ENCODE results near the gene VSIG10. TPM values are rescaled to one million over a fixed set of nuclear protein-coding genes. Genes with fewer than 3 reads are reported as not detected.

The VSIG10 gene
- total RNA-seq, 2 experiments from 2014 or later, result 9.2 to 14.4 TPM

DNA sequence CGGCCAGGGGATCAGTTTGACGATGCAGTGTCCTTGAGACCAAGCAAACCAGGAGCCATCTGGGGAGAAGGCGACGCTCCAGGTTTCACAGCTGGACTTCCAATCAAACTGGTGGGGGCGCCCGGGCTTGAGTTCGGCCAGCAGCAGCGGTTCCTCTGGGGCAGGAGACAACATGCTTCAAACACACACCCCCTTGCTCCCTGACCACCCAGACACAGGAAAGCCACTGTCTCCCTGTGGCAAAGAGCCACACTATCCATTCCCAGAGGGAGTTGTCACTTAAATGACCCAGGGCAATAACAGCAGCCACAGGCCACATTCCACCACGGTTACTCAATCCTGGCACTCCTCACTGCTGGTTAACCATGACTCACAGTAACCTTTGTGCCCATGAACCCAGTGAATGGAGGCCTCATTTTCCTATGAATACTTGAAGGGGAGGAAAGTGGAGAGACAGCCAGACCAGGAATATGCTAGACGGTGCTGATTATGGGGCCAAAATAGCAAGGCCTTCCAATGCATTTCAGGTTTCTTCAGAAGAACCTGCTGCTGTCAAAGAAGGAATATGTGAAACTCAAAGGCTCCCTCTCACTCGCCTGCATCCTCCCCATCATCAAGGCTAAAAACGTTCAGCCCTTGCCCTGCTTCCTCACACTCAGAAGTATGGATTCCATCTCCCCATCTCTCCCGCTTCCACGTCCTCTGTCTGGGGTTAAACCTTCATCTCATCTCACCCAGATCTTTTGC, 51.3 kb downstream of the VSIG10 start:
- H3K27ac Mint-ChIP-seq, result peak overlapping the region; percentile 67
- CTCF ChIA-PET, result interaction anchor here (1.1 to 4.4 kb wide), 2 partner anchors 12 to 177 kb away, joined by 3 to 47 read pairs; no protein-coding TSS in a partner anchor
- no peaks in the 10 kb centered on the region for H3K27me3 Mint-ChIP-seq
- DNase-seq (peak; percentile 49), ATAC-seq (no peak)
- no peaks in the 10 kb centered on the region for H3K9me3 Mint-ChIP-seq (ENCODE audit: low read depth)
- H3K36me3 Mint-ChIP-seq, result peaks cover 30% of the 10 kb centered on the region
- no peak overlapping the region for H3K4me3 Mint-ChIP-seq
- H3K4me1 Mint-ChIP-seq, result peaks cover 30% of the 10 kb centered on the region

DNA sequence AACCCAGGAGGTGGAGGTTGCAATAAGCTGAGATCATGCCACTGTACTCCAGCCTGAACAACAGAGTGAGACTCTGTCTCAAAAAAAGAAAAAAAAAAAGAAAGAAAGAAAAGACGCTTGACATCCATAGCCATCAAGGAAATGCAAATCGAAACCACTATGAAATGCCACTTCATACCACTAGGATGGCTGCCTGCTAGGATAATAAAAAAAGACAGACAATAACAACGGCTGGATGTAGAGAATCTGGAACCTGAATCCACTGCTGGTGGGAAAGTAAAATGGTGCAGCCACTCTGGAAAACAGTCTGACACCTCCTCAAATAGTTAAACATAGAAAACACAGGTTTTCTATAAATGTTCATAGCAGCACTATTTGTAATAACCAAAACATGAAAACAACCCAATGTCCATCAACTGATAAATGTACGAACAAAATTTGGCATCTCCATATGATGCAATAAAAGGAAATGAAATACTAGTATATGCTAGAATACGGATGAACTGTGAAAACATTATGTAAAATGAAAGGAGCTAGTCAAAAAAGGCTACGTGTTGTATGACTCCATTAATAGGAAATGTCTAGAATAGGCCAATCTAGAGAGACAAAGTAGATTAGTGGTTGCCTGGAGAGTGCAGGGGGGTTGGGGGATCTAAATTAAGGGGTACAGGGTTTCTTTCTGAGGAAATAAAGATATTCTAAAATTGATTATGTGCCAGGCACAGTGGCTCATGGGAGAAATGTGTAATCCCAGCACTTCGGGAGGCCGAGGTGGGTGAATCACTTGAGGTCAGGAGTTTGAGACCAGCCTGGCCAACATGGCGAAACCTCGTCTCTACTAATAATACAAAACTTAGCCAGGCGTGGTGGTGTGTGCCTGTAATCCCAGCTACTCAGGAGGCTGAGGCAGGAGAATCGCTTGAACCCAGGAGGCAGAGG, 52.6 kb downstream of the VSIG10 start:
- H3K4me1 Mint-ChIP-seq, result peaks cover 32% of the 10 kb centered on the region
- H3K4me3 Mint-ChIP-seq, result no peak overlapping the region
- H3K27ac Mint-ChIP-seq, result peak overlapping the region; percentile 63

DNA sequence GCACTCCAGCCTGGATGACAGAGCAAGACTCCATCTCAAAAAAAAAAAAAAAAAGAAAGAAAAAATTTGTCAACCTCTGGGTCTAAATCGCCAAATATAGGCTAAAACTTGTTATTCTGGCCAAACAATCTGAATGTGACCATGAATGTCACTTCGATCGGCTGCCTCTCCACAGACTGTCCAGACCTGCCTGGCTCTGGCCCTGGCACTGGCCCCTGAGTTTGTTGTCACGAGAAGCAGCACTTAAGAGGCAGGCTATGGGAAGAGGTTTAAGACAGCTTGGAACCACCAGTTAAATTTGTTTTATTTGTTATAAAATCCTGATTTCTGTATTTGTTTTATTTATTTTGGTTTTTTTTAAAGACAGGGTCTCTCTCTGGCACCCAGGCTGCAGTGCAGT, 57.4 kb downstream of the VSIG10 start:
- no peak overlapping the region for H3K27ac Mint-ChIP-seq
- peaks cover 54% of the 10 kb centered on the region for H3K36me3 Mint-ChIP-seq
- H3K9me3 Mint-ChIP-seq (ENCODE audit: low read depth), result no peaks in the 10 kb centered on the region
- H3K27me3 Mint-ChIP-seq, result no peaks in the 10 kb centered on the region
- no peak overlapping the region for H3K4me3 Mint-ChIP-seq
- DNase-seq (no peak), ATAC-seq (no peak)
- H3K4me1 Mint-ChIP-seq, result peaks cover 22% of the 10 kb centered on the region
- CTCF ChIA-PET, result interaction anchor here (1.4 kb wide), 1 partner anchor 10 kb away, joined by 5 read pairs; no protein-coding TSS in a partner anchor

More for the DNA sequence above, 52.6 kb downstream of the VSIG10 start:
- Mint-ChIP-seq H3K27me3 (no peaks in the 10 kb centered on the region), H3K9me3 (ENCODE audit: low read depth) (no peaks in the 10 kb centered on the region), H3K36me3 (peaks cover 33% of the 10 kb centered on the region)
- ATAC-seq (no peak), DNase-seq (no peak)
- CTCF ChIA-PET, result no interaction called here

DNA sequence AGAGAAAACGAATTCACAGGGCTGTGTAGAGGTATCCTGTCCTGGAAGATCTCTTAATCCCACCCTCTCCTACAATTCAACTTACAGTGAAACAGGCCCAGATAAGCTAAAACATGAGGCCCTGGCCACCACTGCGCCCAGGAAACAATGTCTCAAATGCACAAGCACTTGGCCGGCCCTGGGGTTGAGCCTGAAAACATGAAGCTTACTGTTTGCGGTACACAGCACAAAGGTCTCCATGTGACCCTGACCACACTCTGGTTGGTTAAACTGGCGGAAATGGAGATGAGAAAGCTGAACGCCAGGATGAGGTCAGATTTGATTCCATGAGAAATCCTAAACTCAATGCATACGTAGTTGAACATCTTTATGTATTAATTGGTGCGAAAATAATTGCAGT, 59.2 kb downstream of the VSIG10 start:
- no peak for DNase-seq
- ATAC-seq, result no peak
- Mint-ChIP-seq H3K4me3 (no peak overlapping the region), H3K27me3 (no peaks in the 10 kb centered on the region), H3K9me3 (ENCODE audit: low read depth) (no peaks in the 10 kb centered on the region), H3K27ac (no peak overlapping the region), H3K36me3 (peaks cover 52% of the 10 kb centered on the region), H3K4me1 (peaks cover 17% of the 10 kb centered on the region)
- CTCF ChIA-PET, result interaction anchor here (1.5 to 2.4 kb wide), 2 partner anchors 10 to 19 kb away, joined by 3 to 6 read pairs; no protein-coding TSS in a partner anchor

DNA sequence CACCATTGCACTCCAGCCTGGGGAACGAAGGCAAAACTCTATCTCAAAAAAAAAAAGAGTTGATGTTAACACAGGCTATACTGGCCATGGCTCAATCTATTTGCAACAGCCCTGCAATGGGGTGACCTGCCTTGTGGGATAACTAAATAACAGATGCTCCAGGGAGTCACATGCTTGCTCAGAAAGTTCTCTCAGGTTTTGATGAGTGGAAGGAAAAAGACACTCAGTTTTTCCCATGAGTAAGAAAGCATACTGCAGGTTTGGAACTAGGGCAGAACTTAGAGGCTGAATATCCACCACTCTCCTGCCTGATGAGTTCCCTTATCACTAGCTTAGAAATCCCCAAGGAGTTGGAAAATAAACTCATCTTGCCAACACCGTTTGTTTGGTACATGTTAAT, 59.7 kb downstream of the VSIG10 start:
- Mint-ChIP-seq H3K9me3 (ENCODE audit: low read depth) (no peaks in the 10 kb centered on the region), H3K27ac (no peak overlapping the region), H3K36me3 (peaks cover 51% of the 10 kb centered on the region), H3K27me3 (no peaks in the 10 kb centered on the region), H3K4me1 (peaks cover 17% of the 10 kb centered on the region), H3K4me3 (no peak overlapping the region)
- no peak for DNase-seq
- CTCF ChIA-PET, result interaction anchor here (0.7 to 2.4 kb wide), 3 partner anchors 11 to 836 kb away, joined by 3 to 6 read pairs (median 3); no protein-coding TSS in a partner anchor
- no peak for ATAC-seq

GRCh38 chr12:118042091-118042490, 61.7 kb downstream of the VSIG10 start:
- Mint-ChIP-seq H3K4me3 (no peak overlapping the region), H3K27me3 (no peaks in the 10 kb centered on the region), H3K27ac (no peak overlapping the region), H3K9me3 (ENCODE audit: low read depth) (no peaks in the 10 kb centered on the region), H3K4me1 (peaks cover 19% of the 10 kb centered on the region), H3K36me3 (peaks cover 58% of the 10 kb centered on the region)
- DNase-seq, result no peak
- CTCF ChIA-PET, result no interaction called here
- ATAC-seq, result no peak

GRCh38 chr12:118038137-118038536, 65.7 kb downstream of the VSIG10 start:
- ATAC-seq, result no peak
- Mint-ChIP-seq H3K9me3 (ENCODE audit: low read depth) (no peaks in the 10 kb centered on the region), H3K27ac (no peak overlapping the region), H3K4me3 (no peak overlapping the region), H3K36me3 (peaks cover 73% of the 10 kb centered on the region), H3K4me1 (peaks cover 34% of the 10 kb centered on the region), H3K27me3 (no peaks in the 10 kb centered on the region)
- CTCF ChIA-PET, result interaction anchor here (1.1 kb wide), 1 partner anchor 17 kb away, joined by 3 read pairs; no protein-coding TSS in a partner anchor
- DNase-seq, result no peak

DNA sequence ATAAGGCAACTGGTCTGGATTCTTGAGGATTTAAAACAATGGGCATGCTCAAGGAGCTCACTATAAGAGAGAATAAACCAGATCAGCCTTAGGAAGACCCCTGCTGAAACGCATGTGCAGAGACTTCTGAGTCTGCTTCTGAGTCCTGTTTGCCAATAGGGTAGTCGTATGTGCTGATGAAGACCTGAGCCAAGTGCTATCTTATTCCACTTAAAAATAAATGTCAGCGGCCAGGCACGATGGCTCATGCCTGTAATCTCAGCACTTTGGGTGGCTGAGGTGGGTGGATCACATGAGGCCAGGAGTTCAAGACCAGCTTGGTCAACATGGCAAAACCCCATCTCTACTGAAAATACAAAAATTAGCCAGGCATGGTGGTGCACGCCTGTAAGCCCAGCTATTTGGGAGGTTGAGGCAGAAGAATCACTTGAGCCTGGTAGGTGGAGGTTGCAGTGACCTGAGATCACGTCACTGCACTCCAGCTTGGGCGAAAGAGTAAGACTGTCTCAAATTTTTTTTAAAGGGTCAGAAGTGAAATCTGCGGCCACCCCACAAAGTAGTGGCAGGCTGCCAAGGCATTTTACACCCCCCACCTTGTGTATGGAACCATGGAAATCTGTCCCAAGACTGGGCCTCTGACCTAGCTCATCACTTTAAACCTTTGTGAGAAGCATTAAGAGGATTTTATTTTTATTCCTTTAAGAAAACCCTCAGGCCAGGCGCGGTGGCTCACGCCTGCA, 67.0 kb downstream of the VSIG10 start:
- H3K27ac Mint-ChIP-seq, result no peak overlapping the region
- H3K4me1 Mint-ChIP-seq, result peaks cover 36% of the 10 kb centered on the region
- DNase-seq, result no peak
- ATAC-seq, result no peak
- H3K9me3 Mint-ChIP-seq (ENCODE audit: low read depth), result no peaks in the 10 kb centered on the region
- H3K27me3 Mint-ChIP-seq, result no peaks in the 10 kb centered on the region
- CTCF ChIA-PET, result interaction anchor here (1.2 to 1.4 kb wide), 3 partner anchors 18 to 180 kb away, joined by 3 to 5 read pairs (median 4); no protein-coding TSS in a partner anchor
- H3K36me3 Mint-ChIP-seq, result peaks cover 67% of the 10 kb centered on the region
- H3K4me3 Mint-ChIP-seq, result no peak overlapping the region

DNA sequence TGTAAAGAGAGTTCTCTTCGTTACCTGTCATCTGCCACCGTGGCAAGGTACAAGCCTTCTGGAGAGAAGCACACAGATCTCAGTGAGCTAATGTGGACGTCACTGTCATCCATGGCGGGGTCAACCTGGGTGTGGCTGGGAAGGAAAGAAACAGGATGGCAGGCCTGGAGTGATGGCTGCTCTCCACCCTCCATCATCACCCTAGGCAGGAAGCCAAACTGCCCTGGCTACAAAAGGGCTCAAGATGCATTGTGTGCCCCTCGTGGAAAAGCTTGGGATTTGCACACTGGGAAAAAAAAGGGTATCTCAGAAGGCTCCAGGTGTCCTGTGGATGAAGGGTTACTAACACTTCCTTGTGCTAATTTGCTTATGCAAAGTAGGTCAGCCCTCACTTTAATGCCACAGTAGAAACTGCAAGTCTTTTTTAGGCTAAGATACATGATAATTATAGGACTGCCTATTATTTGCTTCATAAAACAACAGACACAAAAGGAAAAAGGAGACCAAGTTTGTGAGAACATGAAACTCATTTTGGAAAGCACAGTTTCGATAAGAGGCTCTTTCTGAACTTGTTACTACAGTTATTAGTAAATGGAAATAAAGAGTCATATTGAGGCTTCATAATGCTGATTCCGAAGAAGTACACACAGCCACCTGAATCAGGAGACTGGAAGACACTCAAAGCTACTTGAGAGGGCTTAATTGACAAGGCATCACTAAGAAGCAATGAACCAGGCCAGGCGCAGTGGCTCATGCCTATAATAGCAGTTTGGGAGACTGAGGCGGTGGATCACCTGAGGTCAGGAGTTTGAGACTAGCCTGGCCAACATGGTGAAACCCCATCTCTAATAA, 68.4 kb downstream of the VSIG10 start:
- peaks cover 69% of the 10 kb centered on the region for H3K36me3 Mint-ChIP-seq
- peaks cover 36% of the 10 kb centered on the region for H3K4me1 Mint-ChIP-seq
- peak overlapping the region; percentile 62 for H3K27ac Mint-ChIP-seq
- no peaks in the 10 kb centered on the region for H3K9me3 Mint-ChIP-seq (ENCODE audit: low read depth)
- DNase-seq (no peak), ATAC-seq (peak; percentile 68)
- H3K4me3 Mint-ChIP-seq, result no peak overlapping the region
- CTCF ChIA-PET, result interaction anchor here (0.9 to 1.5 kb wide), 7 partner anchors 20 to 178 kb away, joined by 3 to 5 read pairs (median 4); no protein-coding TSS in a partner anchor
- H3K27me3 Mint-ChIP-seq, result no peaks in the 10 kb centered on the region

DNA sequence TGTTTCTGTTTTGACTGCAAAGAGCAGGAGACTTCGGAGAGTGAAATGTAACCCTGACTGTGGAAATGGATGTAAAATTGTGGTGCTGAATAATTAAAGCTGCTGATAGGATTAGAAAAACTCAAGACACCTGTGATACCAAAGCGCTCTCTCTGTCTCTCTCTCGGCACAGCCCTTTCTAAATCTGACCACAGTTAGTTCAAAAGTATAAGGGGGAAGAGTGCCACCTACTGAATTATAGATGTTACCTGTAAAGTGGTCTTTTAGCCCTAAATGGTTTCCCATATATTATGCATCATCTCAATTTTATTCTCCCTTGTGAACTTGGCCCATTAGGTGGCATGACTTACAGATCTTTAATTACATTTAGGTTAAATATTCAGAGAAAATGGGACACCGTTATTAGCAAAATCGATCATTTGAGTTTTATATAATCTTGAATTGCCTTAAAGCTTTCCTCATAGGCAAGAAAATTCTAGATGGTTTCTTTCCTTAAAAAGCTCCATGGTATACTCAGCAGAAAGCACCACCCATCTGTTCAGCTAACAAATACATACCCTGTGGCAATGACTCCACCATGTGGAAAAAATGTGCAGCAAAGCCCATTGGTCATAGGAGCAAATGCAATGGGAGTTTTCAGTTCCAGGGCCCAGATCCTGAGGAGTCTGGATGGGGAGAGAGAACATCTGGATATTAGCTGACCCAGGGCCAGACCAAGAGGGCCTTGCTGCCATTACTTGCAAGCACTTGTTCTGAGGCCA, 69.2 kb downstream of the VSIG10 start:
- Mint-ChIP-seq H3K27me3 (no peaks in the 10 kb centered on the region), H3K4me1 (peaks cover 36% of the 10 kb centered on the region), H3K27ac (peak overlapping the region; percentile 62), H3K36me3 (peaks cover 74% of the 10 kb centered on the region), H3K9me3 (ENCODE audit: low read depth) (no peaks in the 10 kb centered on the region), H3K4me3 (no peak overlapping the region)
- CTCF ChIA-PET, result interaction anchor here (0.9 to 1.5 kb wide), 4 partner anchors 22 to 177 kb away, joined by 3 to 5 read pairs (median 4); no protein-coding TSS in a partner anchor
- DNase-seq (no peak), ATAC-seq (no peak)

GRCh38 chr12:118033902-118034301, 69.9 kb downstream of the VSIG10 start:
- ATAC-seq (no peak), DNase-seq (no peak)
- peaks cover 76% of the 10 kb centered on the region for H3K36me3 Mint-ChIP-seq
- peaks cover 36% of the 10 kb centered on the region for H3K4me1 Mint-ChIP-seq
- peak overlapping the region; percentile 47 for H3K27ac Mint-ChIP-seq
- CTCF ChIA-PET, result interaction anchor here (1.3 to 1.6 kb wide), 2 partner anchors 12 to 31 kb away, joined by 3 to 4 read pairs; no protein-coding TSS in a partner anchor
- no peaks in the 10 kb centered on the region for H3K9me3 Mint-ChIP-seq (ENCODE audit: low read depth)
- no peak overlapping the region for H3K4me3 Mint-ChIP-seq
- no peaks in the 10 kb centered on the region for H3K27me3 Mint-ChIP-seq

Measured in activated CD8-positive, alpha-beta memory T cell treated with anti-CD3 and anti-CD28 coated beads, Interleukin-2, amount 10 ng/mL, durations not matched to agents 7 days and 5 days (primary cell).